ENCODE measurements around the gene GART.

The GART gene

DNA sequence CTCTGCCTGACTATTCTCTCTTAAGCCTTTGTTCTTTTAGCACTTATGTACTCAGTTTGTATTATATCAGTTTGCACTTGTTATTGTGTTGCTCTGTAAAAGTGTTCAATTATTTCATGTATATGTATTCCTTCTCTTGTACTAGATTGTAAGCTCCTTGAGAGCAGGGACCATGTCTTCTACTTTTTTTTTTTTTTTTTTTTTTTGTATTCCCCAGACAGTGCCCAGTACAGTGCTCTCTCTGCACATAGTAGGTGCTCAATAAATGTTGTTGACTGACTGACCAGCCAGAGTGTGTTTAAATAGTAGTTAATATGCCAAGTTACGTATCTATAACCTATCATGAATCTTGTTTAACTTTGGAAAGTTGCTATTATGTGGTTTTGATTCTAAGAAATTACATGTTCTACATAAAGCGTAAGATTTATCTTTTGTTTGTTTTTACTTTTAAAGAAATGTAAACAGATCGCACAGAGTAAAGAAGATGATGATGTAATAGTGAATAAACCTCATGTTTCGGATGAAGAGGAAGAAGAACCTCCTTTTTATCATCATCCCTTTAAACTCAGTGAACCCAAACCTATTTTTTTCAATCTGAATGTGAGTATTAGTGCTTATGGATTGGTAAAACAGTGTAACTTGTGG, 17.0 kb upstream of the GART start:
- TF ChIP-seq, protein P1, sequence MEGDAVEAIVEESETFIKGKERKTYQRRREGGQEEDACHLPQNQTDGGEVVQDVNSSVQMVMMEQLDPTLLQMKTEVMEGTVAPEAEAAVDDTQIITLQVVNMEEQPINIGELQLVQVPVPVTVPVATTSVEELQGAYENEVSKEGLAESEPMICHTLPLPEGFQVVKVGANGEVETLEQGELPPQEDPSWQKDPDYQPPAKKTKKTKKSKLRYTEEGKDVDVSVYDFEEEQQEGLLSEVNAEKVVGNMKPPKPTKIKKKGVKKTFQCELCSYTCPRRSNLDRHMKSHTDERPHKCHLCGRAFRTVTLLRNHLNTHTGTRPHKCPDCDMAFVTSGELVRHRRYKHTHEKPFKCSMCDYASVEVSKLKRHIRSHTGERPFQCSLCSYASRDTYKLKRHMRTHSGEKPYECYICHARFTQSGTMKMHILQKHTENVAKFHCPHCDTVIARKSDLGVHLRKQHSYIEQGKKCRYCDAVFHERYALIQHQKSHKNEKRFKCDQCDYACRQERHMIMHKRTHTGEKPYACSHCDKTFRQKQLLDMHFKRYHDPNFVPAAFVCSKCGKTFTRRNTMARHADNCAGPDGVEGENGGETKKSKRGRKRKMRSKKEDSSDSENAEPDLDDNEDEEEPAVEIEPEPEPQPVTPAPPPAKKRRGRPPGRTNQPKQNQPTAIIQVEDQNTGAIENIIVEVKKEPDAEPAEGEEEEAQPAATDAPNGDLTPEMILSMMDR (IDR thresholded peaks at IDR 0.05; ENCODE audit: insufficient read depth, low read length, missing control alignments): no peak
- ChIA-PET POLR2A (no interaction called here), CTCF (interaction anchor here (0.8 to 1.4 kb wide), 3 partner anchors 47 to 53 kb away, joined by 3 to 4 read pairs (median 4); no protein-coding TSS in a partner anchor)
- DNase-seq (ENCODE audit: low read depth, low spot score): no peak
- H3K4me3 ChIP-seq (ENCODE audit: low read depth, low read length): no peak overlapping the region

DNA sequence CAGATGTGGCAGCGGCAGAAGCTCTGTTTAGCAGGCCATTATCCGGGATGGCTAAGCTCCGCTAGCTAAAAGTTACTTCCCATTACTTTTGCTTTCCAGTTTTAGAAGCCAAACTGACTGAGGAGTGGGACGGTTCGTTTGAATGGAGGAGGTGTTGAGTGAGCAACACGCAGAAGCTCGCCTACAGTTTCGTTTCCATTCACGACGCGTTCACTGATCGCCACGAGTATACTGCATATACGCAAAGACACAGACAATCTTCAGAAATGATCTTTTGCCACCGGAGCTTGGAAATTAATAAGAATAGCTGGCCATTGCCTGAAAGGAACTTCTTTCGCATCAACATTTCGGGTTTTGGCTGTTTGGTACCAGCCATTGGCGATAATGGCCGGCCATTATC, 15.5 kb upstream of the GART start:
- no peak overlapping the region for H3K4me3 ChIP-seq (ENCODE audit: low read depth, low read length)
- DNase-seq (ENCODE audit: low read depth, low spot score): no peak
- POLR2A ChIA-PET: no interaction called here
- TF ChIP-seq, protein P1 (IDR thresholded peaks at IDR 0.05; ENCODE audit: insufficient read depth, low read length, missing control alignments): no peak
- CTCF ChIA-PET: interaction anchor here (1.0 to 1.2 kb wide), 2 partner anchors 12 to 30 kb away, joined by 3 to 5 read pairs; partner anchors contain the start of gene DONSON

DNA sequence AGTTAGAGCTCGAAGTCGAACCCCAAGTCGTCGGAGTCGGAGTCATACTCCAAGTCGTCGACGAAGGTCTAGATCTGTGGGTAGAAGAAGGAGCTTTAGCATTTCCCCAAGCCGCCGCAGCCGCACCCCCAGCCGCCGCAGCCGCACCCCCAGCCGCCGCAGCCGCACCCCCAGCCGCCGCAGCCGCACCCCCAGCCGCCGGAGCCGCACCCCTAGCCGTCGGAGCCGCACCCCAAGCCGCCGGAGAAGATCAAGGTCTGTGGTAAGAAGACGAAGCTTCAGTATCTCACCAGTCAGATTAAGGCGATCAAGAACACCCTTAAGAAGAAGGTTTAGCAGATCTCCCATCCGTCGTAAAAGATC, 13.0 kb upstream of the GART start:
- H3K4me3 ChIP-seq (ENCODE audit: low read depth, low read length): no peak overlapping the region
- TF ChIP-seq, protein P1 (IDR thresholded peaks at IDR 0.05; ENCODE audit: insufficient read depth, low read length, missing control alignments): no peak
- no peak for DNase-seq (ENCODE audit: low read depth, low spot score)
- ChIA-PET CTCF (interaction anchor here (1.3 kb wide), 1 partner anchor 13 kb away, joined by 3 read pairs; the partner anchor contains the start of gene GART), POLR2A (interaction anchor here (1.1 kb wide), 1 partner anchor 10 kb away, joined by 3 read pairs; no protein-coding TSS in a partner anchor)

DNA sequence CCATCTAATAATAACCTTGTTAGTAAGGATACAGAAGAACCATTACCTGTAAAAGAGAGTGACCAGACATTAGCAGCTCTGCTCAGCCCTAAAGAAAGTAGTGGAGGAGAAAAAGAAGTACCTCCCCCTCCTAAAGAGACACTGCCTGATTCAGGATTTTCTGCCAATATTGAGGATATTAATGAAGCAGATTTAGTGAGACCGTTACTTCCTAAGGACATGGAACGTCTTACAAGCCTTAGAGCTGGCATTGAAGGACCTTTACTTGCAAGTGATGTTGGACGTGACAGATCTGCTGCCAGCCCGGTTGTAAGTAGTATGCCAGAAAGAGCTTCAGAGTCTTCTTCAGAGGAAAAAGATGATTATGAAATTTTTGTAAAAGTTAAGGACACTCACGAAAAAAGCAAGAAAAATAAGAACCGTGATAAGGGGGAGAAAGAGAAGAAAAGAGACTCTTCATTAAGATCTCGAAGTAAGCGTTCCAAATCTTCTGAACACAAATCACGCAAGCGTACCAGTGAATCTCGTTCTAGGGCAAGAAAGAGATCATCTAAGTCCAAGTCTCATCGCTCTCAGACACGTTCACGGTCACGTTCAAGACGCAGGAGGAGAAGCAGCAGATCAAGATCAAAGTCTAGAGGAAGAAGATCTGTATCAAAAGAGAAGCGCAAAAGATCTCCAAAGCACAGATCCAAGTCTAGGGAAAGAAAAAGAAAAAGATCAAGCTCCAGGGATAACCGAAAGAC, 12.5 kb upstream of the GART start:
- ChIA-PET CTCF (interaction anchor here (1.3 kb wide), 1 partner anchor 13 kb away, joined by 3 read pairs; the partner anchor contains the start of gene GART), POLR2A (interaction anchor here (1.1 kb wide), 1 partner anchor 10 kb away, joined by 3 read pairs; no protein-coding TSS in a partner anchor)
- H3K4me3 ChIP-seq (ENCODE audit: low read depth, low read length): no peak overlapping the region
- DNase-seq (ENCODE audit: low read depth, low spot score): no peak
- TF ChIP-seq, protein P1 (IDR thresholded peaks at IDR 0.05; ENCODE audit: insufficient read depth, low read length, missing control alignments): no peak

DNA sequence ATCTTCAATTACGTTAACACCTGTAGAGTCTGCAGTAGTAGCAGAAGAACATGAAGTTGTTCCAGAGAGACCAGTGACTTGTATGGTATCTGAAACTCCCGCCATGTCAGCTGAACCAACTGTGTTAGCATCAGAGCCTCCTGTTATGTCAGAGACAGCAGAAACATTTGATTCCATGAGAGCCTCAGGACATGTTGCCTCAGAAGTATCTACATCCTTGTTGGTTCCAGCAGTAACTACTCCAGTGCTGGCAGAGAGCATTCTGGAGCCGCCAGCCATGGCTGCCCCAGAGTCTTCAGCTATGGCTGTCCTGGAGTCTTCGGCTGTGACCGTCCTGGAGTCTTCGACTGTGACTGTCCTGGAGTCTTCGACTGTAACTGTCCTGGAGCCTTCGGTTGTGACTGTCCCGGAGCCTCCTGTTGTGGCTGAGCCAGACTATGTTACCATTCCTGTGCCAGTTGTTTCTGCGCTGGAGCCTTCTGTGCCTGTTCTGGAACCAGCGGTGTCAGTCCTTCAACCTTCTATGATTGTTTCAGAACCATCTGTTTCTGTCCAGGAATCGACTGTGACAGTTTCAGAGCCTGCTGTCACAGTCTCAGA, 11.2 kb upstream of the GART start:
- no peak overlapping the region for H3K4me3 ChIP-seq (ENCODE audit: low read depth, low read length)
- TF ChIP-seq, protein P1 (IDR thresholded peaks at IDR 0.05; ENCODE audit: insufficient read depth, low read length, missing control alignments): no peak
- POLR2A ChIA-PET: no interaction called here
- no peak for DNase-seq (ENCODE audit: low read depth, low spot score)
- CTCF ChIA-PET: no interaction called here
